Mesendoderm (in vitro differentiated cells): ENCODE measurements around the gene LCAT.

ENCODE experiments used
- DNase-seq: peaks from one replicate; pipeline ENCODE4 v3.0.0; 2013
- H2AK5ac ChIP-seq: 2 replicates; pipeline ENCODE4 v1.6.1; 2013; ENCODE audit warnings: low read length, inconsistent platforms
- H2BK120ac ChIP-seq: 2 replicates; pipeline ENCODE4 v1.6.1; 2013; ENCODE audit warnings: low read depth, mild to moderate bottlenecking, low read length, moderate library complexity, mixed read lengths
- H2BK15ac ChIP-seq: replicated peaks from 2 replicates; pipeline ENCODE4 v1.6.1; 2013; ENCODE audit warnings: low read depth, mild to moderate bottlenecking, moderate library complexity
- H2BK5ac ChIP-seq: 2 replicates; pipeline ENCODE4 v1.6.1; 2013; ENCODE audit warnings: low read length, inconsistent platforms
- H3K18ac ChIP-seq: 2 replicates; pipeline ENCODE4 v1.6.1; 2013; ENCODE audit warnings: mild to moderate bottlenecking, low read length, mixed read lengths
- H3K23ac ChIP-seq: one replicate; pipeline ENCODE4 v1.6.1; 2013; ENCODE audit warnings: low read length
- H3K27ac ChIP-seq: 2 replicates; pipeline ENCODE4 v1.5.1; 2013; ENCODE audit warnings: low read depth, mild to moderate bottlenecking, inconsistent platforms, low read length, moderate library complexity
- H3K27me3 ChIP-seq: 2 replicates; pipeline ENCODE4 v1.6.1; 2013; ENCODE audit warnings: low read length, control low read depth, mild to moderate bottlenecking, inconsistent platforms; ENCODE audit not compliant: insufficient read depth, poor library complexity
- H3K36me3 ChIP-seq: 2 replicates; pipeline ENCODE4 v1.6.1; 2013; ENCODE audit warnings: low read length, inconsistent platforms; ENCODE audit not compliant: control insufficient read depth, insufficient read depth
- H3K4ac ChIP-seq: one replicate; pipeline ENCODE4 v1.6.1; 2013; ENCODE audit warnings: low read depth, mild to moderate bottlenecking, low read length, moderate library complexity
- H3K4me1 ChIP-seq: 2 replicates; pipeline ENCODE4 v1.6.1; 2013; ENCODE audit warnings: low read depth, low read length, inconsistent platforms; ENCODE audit not compliant: control insufficient read depth
- H3K4me2 ChIP-seq: 2 replicates; pipeline ENCODE4 v1.6.1; 2013; ENCODE audit warnings: low read length
- H3K4me3 ChIP-seq: 2 replicates; pipeline ENCODE4 v1.5.1; 2013; ENCODE audit warnings: mild to moderate bottlenecking, low read length
- H3K56ac ChIP-seq: one replicate; pipeline ENCODE4 v1.6.1; 2013; ENCODE audit warnings: low read length
- H3K79me1 ChIP-seq: 2 replicates; pipeline ENCODE4 v1.6.1; 2013; ENCODE audit warnings: low read length, inconsistent platforms
- H3K79me2 ChIP-seq: 2 replicates; pipeline ENCODE4 v1.6.1; 2013; ENCODE audit warnings: mild to moderate bottlenecking, low read length; ENCODE audit not compliant: control insufficient read depth, insufficient read depth
- H3K9ac ChIP-seq: 2 replicates; pipeline ENCODE4 v1.6.1; 2013; ENCODE audit warnings: low read length, inconsistent platforms
- H4K5ac ChIP-seq: one replicate; pipeline ENCODE4 v1.6.1; 2013; ENCODE audit warnings: low read length
- H4K8ac ChIP-seq: one replicate; pipeline ENCODE4 v1.6.1; 2013; ENCODE audit warnings: low read depth, mild to moderate bottlenecking, control low read depth, low read length, moderate library complexity
- WGBS: extraction: QIAGEN DNeasy Blood & Tissue Kit; methylation state at CpG from one replicate; pipeline ENCODE4 v1.1.7; 2013; ENCODE audit warnings: low lambda C conversion rate, missing lambda C conversion rate; ENCODE audit not compliant: insufficient coverage; ENCODE audit errors: extremely low coverage; 5-methylcytosine and 5-hydroxymethylcytosine counted together

Gene LCAT

DNA sequence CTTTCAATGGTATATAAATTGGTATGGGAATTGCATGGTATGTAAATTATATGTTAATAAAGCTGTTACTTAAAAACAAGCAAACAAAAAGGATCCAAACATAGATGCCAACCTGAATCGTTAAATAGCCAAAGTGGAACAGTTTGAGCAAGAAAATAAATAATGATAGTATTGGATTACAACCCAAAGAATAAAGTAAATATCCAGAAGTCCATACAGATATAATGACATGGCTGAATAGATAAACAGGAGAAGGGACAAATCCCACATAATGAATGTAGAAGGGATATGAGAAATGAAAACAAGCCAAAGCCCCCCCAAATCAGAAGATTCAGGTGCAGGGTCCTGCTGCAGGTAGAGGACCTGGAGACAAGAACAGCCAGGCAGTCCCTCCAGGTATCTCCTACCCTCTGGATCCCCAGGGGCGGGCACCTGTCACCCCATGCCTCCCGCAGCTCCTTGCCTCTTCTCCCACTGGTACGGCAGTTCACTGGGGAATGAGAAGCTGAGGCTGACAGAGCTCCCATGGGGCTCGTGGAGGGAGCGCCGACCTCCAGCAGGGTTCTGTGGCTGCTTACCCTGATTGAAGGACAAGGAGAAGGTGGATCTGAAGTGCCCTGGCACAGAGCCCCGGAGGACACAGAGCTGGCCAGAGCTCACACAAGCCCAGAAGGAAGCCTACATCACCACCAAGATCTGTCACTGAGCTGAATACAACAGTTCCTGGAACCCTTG lies 9.9 kb upstream of the LCAT start:
- H3K79me1 ChIP-seq: no peaks in the 10 kb centered on the region
- WGBS: no CpG with 5 or more reads among the region's 8 CpGs
- no peak overlapping the region for H3K23ac ChIP-seq

DNA sequence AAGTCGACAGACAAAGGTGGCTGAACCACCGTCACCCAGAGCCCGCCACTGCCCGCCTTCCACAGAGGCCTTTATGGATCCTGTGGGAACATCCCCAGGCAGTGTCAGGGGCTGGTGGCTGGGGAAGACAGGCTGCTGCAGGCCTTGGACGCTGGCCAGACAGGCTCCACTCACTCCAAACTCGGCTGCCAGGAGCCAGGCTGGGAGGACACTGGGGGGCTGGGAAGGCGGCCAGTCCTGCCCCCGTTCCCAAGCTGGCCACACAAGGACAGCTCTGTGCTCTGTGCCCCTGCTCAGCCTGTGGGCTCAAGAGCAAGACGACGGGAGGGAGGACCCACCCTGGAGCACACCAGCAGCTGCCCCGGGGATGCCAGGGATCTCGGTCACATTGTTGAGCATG lies 7.6 kb upstream of the LCAT start:
- no CpG with 5 or more reads among the region's 12 CpGs for WGBS
- no peak overlapping the region for H3K56ac ChIP-seq
- no peaks in the 10 kb centered on the region for H3K79me2 ChIP-seq
- H2BK120ac ChIP-seq: no peak overlapping the region
- no peak overlapping the region for H3K9ac ChIP-seq
- H3K4me2 ChIP-seq: no peak overlapping the region
- H3K27me3 ChIP-seq: no peaks in the 10 kb centered on the region
- H3K23ac ChIP-seq: no peak overlapping the region
- no peak overlapping the region for H2BK15ac ChIP-seq
- H3K4me3 ChIP-seq: no peak overlapping the region
- H3K4ac ChIP-seq: no peak overlapping the region
- peaks cover 22% of the 10 kb centered on the region for H3K36me3 ChIP-seq
- H3K18ac ChIP-seq: no peak overlapping the region
- H3K27ac ChIP-seq: no peak overlapping the region
- H2BK5ac ChIP-seq: no peak overlapping the region
- H3K79me1 ChIP-seq: no peaks in the 10 kb centered on the region
- no peaks in the 10 kb centered on the region for H3K4me1 ChIP-seq
- H4K8ac ChIP-seq: no peak overlapping the region
- no peak overlapping the region for H2AK5ac ChIP-seq
- H4K5ac ChIP-seq: no peak overlapping the region
- no peak for DNase-seq

More for the DNA sequence above, 9.9 kb upstream of the LCAT start:
- no peak overlapping the region for H2BK5ac ChIP-seq
- H2BK15ac ChIP-seq: no peak overlapping the region
- DNase-seq: no peak
- no peak overlapping the region for H3K56ac ChIP-seq
- no peak overlapping the region for H2AK5ac ChIP-seq
- no peak overlapping the region for H3K18ac ChIP-seq
- H3K79me2 ChIP-seq: no peaks in the 10 kb centered on the region
- H3K4me3 ChIP-seq: no peak overlapping the region
- H3K4me2 ChIP-seq: no peak overlapping the region
- H3K27me3 ChIP-seq: no peaks in the 10 kb centered on the region
- H3K9ac ChIP-seq: no peak overlapping the region
- H4K8ac ChIP-seq: no peak overlapping the region
- H2BK120ac ChIP-seq: no peak overlapping the region
- H3K4me1 ChIP-seq: no peaks in the 10 kb centered on the region
- no peak overlapping the region for H4K5ac ChIP-seq
- H3K36me3 ChIP-seq: peaks cover 17% of the 10 kb centered on the region
- H3K4ac ChIP-seq: no peak overlapping the region
- H3K27ac ChIP-seq: no peak overlapping the region

DNA sequence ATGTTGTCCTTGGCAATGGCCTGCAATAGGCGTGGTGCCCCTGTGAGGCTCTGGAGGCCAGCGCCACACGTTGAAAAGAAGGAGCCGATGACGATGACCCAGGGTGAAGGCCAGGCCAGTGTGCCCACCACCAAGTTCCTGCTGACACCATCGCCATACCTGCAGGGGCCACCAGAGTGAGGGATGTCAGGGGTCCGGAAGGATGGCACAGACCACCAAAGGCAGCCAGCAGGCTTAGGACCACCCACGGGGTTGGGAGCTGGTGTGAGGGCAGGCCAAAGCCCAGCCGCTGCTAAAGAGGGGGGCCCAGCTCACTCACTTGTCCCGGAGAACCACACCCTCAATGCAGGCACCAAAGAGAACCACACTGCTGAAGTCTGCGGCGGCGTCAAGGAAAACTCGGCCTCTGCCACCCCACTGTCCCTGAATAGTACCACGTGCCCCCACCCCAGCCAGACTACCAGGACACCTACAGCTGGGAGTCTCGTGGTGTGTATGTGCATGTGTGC lies 6.5 kb upstream of the LCAT start:
- Histone ChIP-seq H3K79me2 (no peaks in the 10 kb centered on the region), H2BK5ac (no peak overlapping the region), H3K4me2 (no peak overlapping the region), H3K4me1 (no peaks in the 10 kb centered on the region), H3K27ac (no peak overlapping the region), H3K56ac (no peak overlapping the region), H3K36me3 (peaks cover 25% of the 10 kb centered on the region), H2BK15ac (no peak overlapping the region), H3K27me3 (no peaks in the 10 kb centered on the region), H2BK120ac (no peak overlapping the region), H3K9ac (no peak overlapping the region), H3K4me3 (no peak overlapping the region), H2AK5ac (no peak overlapping the region), H4K8ac (no peak overlapping the region), H3K4ac (no peak overlapping the region), H3K79me1 (no peaks in the 10 kb centered on the region), H4K5ac (no peak overlapping the region), H3K18ac (no peak overlapping the region), H3K23ac (no peak overlapping the region)
- no CpG with 5 or more reads among the region's 16 CpGs for WGBS
- DNase-seq: no peak

DNA sequence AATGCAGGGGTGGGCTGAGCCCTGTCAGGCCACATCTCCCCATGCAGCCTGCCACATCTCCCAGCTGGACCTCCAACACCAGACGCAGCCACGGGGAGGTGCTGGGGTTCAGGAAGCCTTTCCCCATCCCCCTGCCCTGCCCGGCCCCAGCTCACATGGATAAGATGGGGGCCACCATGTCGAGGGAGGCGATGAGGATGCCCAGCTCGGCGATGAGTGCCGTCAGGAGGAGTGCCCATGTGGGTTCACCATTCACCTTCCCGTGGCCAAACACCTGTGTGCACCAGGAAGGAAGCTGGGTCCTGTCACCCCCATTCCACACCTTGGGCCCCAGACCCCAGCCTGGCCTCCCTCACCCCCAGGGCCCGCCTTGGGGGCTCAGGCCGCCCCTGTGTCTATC lies 5.7 kb upstream of the LCAT start:
- H3K9ac ChIP-seq: no peak overlapping the region
- no peak overlapping the region for H3K56ac ChIP-seq
- no peak overlapping the region for H2AK5ac ChIP-seq
- H3K79me1 ChIP-seq: no peaks in the 10 kb centered on the region
- no peak overlapping the region for H2BK5ac ChIP-seq
- H3K27ac ChIP-seq: no peak overlapping the region
- DNase-seq: no peak
- H2BK15ac ChIP-seq: no peak overlapping the region
- H3K27me3 ChIP-seq: no peaks in the 10 kb centered on the region
- H3K23ac ChIP-seq: no peak overlapping the region
- no peak overlapping the region for H3K18ac ChIP-seq
- H4K5ac ChIP-seq: no peak overlapping the region
- peaks cover 23% of the 10 kb centered on the region for H3K36me3 ChIP-seq
- no peak overlapping the region for H4K8ac ChIP-seq
- H2BK120ac ChIP-seq: no peak overlapping the region
- H3K4me1 ChIP-seq: no peaks in the 10 kb centered on the region
- H3K4ac ChIP-seq: no peak overlapping the region
- no CpG with 5 or more reads among the region's 11 CpGs for WGBS
- no peak overlapping the region for H3K4me2 ChIP-seq
- H3K4me3 ChIP-seq: no peak overlapping the region
- H3K79me2 ChIP-seq: no peaks in the 10 kb centered on the region

DNA sequence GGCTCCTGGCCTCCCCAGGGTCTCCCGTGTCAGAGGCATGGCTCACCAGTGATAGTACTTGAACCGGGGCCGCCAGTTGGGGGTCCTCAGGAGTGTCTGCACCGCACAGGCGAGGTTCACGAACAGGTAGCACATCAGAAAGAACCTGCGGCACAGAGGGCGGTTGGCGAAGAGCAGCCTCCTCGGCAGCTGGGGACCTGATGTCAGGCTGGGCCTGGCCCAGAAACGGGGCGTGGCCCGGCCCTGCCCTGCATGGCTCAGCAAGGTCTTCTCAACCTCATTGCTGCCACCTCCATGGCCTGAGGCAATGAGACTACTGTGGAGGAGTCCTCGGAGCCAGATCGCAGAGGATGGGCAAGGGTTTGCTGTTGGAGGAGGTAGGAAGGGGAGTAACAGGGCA lies 4.1 kb upstream of the LCAT start:
- Histone ChIP-seq H3K18ac (no peak overlapping the region), H3K36me3 (peaks cover 21% of the 10 kb centered on the region), H2BK5ac (no peak overlapping the region)

More for the DNA sequence above, 4.1 kb upstream of the LCAT start:
- Histone ChIP-seq H3K4me2 (no peak overlapping the region), H3K27me3 (no peaks in the 10 kb centered on the region), H3K4me3 (no peak overlapping the region), H2AK5ac (no peak overlapping the region), H2BK120ac (no peak overlapping the region), H3K27ac (no peak overlapping the region), H3K23ac (no peak overlapping the region), H4K8ac (no peak overlapping the region), H3K79me1 (no peaks in the 10 kb centered on the region), H3K56ac (no peak overlapping the region), H3K4me1 (no peaks in the 10 kb centered on the region), H3K79me2 (no peaks in the 10 kb centered on the region), H2BK15ac (no peak overlapping the region), H3K9ac (no peak overlapping the region), H3K4ac (no peak overlapping the region), H4K5ac (no peak overlapping the region)
- WGBS: no CpG with 5 or more reads among the region's 15 CpGs
- DNase-seq: no peak
